ELF-1 (cell line): ENCODE data around the gene LIPF.
"Not testable (repeated sequence)": the region's sequence is repeated elsewhere in the genome, so short reads cannot be mapped to it uniquely, and the experiment has no call there.

Source experiments
- DNase-seq: peaks from one replicate; pipeline ENCODE4 v3.0.0-alpha.2; 2016; ENCODE audit warnings: low read depth, low spot score

The LIPF gene

DNA sequence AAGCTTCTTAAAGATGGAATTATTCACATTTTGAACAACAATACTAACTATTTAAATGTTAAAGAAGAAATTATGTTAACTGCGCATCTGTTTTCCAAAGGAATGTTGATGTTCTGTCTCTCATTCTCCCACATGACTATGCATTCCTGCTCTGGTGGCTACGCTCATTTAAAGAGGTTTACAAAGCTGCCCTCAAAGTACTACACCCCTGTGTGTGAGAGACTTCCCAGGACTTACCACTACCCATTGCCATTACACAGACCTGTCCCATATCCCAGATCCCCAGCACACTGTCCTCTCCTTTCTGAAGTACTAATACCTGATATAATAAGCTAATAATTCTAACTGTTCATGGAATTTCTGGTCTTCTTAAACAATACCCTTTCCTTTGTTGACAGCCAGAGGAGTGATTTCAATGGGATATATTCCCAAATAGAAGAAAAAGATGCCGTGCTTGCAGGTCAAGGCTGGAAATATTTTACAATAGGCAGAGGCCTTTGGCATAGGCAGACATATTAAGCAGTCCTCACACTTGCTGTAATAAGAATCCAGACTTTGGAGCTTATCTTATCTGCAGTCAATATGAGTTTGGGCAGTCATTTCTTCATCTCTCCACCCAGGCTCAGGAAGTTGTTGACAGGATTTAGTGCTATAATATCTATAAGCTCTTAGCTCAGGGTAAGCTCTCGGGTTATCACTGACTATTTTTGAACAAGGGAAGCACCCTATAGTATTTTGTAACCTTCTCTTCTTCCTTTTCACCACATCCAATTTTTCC lies 12.2 kb downstream of the LIPF start:
- DNase-seq = no peak

DNA sequence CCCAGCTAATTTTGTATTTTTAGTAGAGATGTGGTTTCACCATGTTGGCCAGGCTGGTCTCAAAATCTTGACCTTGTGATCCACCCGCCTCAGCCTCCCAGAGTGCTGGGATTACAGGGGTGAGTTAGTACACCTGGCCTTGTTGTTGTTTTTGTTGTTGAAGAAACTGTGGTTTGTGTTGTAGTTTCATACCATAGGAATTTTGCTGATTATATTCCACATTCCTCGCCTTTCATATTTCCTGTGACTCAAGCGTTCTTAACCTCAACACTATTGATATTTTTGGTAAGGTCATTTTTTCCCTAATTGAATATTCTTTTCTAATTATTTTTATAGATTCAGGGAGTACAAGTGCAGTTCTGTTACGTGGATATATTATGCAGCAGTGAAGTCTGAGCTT lies 16.7 kb downstream of the LIPF start:
- no peak for DNase-seq

DNA sequence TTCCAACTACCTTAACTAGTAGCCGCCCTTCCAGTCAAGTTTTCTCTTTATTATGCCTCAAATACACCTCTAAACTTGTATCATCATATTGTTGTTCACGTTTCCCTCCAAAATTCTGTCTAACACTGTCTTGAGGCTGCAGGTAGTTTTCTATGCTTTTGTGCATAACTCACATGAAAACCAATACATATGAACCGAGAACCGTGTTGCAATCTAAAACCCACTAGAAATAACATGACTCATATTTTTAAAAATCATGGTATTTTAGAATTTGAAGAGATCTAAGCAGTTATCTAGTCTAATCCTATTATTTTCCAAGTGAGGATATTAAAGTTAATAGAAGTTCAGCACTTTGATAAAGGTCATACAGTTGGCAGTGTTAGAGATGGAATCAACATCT lies 18.2 kb downstream of the LIPF start:
- DNase-seq = no peak

DNA sequence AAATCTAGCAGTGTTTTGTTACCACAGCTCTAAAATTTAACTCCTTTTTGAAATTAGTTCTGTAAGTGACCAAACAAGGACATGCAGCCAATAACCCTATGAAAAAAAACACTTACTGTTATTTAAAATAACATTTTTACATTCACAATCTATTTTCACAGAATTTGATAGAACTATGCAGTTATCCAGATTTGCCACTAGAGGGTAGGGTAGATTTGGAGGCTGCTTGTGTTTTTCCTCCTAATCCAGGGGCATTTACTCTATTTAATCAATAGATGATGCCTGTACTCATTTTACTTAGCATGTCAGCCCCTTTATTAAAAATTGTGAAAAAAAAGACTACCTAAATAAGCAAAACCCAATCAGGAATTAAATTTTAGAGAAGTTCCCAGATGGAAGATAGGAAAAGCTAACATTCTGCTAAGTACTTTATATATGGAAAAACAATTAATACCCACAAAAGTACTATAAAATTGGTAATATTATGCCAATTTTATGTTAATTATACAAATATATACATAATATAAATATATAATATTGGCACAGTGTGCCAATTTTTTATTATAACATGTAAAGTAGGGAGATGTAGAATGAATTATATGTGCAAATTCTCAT lies 23.7 kb downstream of the LIPF start:
- DNase-seq = no peak

DNA sequence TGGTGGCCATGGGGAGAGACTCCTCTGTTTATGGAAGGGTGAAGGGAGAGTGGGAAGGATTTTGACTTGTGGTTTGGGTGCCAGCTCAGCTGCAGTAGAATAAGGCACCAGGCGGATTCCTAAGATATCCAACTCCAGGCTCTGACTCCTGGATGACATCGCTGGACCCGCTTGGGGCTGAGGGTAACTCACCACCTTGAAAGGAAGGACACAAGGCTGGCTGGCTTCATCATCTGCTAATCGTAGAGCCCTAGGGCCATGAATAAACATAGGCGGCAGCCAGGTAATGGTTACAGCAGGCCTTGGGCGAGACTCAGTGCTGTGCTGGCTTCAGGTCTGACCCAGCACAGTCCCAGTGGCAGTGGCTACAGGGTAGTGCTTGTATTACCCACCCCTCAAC lies 25.1 kb downstream of the LIPF start:
- peak; percentile 19 for DNase-seq

DNA sequence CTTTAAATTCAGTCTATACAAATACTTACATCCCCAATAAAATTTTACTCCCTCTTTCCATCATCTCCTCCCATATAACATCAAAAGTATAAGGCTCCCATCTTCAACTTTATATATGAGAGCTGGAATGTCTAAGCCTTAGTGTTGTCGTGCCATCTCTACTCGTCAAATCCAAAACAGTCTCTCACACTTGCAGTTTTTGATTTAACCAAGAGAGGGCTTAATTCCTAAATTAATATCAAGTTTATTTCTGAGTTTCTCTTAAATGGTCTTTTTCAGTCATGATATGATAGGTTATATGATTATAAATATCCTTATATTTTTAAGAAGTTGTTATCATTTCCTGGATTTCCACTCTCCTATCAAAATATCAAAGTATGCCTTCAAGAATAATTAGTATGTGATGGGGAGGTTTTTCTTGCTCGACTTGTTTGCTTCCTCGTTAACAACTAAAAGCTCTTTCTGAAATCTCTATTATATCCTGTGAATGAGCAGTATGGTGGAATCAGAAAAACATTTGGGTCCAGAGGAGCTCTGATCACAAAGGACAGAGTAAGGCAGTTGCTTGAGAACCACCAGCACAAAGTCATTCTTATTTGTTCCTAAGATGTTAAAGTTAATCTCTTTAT lies 29.3 kb downstream of the LIPF start:
- no peak for DNase-seq

DNA sequence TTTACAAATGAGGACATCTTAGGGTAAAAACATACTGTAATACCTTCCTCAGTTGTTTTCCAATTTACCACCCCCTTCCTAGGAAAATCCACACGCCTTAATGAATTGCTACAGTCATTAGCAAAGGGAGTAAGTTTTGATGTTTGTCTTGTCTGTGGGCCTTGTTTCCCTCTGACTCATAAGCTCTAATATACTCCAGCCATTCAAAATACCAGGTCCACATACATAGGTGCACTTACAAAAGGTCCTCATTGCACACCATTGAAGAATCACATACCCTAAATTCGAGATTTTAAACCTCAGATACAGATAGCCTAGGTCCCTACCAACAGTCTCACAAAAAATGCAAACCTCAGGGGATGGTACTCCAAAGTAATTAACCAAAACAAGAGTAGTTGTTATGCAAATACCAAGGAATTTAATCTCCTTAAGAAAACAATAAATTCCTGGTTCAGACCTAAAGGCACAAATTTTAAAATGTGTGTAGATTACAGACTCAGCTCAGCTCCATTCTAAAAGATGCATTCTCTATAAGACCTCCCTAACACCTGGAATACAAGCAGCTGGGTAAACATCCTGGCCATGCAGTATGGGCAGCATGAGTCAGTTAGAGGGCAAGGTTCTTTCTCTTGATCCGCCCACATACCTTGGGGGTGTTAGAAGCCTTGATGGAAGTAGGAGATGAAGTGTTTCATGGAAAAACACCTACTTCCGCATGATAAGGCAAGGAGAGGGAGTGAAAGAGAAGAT lies 38.8 kb downstream of the LIPF start:
- peak; percentile 81 for DNase-seq

DNA sequence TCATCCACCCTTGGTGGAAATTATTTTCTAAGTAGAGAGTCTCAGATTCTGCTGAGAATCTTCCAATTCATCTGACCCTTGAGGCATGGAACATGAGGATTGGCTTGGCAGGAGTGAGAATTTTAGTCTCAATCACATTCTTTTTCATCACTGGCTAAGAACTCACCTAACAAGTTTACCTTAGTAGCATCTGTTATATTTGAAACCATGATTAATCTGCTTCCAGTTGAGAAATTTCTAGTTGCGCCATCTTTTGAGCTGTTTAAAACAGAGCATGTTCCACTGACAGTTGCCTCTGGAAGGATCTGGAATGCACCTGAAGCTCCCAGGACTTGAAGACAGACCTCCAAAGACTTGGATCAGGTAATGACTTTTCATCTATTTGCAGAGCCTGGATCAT lies 41.7 kb downstream of the LIPF start, which contains the start of gene LIPK:
Gene LIPK, plus strand, starts transcription at position 292 of the 400 bp plus-strand sequence. CDS start 18,295 bp downstream, outside the sequence.
- no peak for DNase-seq

DNA sequence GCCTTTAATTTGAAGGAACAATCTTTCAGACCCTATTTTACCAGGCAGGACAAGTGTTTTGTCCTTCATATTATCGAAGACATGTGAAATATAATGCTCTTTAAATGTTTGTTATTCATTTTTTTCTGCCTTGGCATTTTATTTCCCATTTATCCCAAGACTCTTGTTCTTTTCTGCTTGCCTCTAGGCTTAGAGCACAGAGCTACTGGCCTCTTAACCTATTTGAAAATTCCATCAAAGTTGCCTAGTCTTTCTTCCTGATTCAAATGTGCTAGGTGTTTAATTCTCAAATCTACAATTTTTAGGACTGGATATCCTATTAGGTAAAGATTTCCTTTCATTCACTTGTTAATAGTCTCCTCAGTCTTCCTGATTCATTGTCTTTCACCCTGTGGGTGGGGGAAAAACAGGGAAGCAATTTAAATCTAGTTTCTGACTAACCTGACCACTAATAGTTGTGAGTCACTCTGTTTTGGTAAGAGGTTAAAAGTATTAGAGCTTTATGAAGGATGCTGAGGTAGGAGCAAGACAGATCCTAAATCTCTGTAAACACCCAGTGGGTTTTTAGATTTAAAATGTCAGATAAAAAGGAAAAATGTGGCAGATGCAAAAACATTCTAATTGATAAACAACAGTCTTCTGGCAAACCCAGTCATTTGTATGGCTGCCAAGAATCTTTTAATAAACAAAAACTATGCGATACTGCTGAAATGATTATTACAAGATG lies 43.4 kb downstream of the LIPF start:
- no peak for DNase-seq

DNA sequence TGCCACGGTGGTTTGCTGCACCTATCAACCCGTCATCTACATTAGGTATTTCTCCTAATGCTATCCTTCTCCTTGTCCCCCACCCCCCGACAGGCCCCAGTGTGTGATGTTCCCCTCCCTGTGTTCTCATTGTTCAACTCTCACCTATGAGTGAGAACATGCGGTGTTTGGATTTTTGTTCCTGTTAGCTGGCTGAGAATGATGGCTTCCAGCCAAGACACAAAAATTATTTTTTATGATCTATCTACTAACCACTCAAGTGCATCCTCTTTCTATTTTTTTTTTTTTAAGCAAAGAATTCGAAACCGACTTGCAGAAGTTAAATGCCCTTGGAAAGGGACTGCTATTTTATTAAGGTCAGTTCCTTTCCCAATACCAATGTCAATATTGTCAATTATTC lies 45.1 kb downstream of the LIPF start:
- DNase-seq = not testable (repeated sequence)

DNA sequence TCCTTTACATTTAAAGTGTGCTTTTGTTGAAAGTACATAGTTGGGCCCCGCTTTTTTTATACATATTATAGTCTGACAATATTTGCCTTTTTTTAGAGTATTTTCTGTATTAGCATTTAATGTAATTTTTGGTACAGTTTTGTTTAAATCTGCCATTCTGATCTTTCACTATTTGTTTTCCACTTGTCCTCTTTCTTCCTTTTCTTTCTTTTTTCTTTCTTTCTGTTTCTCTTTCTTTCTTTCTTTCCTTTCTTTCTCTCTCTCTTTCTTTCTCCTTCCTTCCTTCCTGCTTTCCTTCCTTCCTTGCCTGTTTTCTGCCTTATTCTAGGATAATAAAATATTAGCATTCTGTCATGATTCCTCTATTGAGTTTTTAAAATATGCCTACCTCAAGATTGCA lies 51.3 kb downstream of the LIPF start:
- no peak for DNase-seq

DNA sequence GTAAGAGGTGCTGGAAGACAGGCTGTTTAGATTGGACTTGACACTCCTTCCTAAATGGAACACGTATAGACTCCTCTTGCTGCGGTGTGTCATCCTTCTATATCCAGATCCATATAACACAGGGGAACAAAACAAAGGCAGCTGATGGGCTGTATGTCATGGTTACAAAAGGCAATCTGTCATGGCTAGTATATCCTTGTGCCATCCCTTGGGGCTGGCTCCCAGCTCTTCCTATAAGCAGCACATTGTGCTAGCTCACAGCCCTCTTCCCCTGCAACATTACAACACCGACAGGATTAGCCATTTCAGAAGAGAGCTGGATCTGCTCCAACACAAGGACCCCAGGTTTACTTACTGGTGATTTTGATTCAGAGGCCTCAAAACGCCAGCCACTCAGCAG lies 57.1 kb downstream of the LIPF start:
- DNase-seq = no peak

DNA sequence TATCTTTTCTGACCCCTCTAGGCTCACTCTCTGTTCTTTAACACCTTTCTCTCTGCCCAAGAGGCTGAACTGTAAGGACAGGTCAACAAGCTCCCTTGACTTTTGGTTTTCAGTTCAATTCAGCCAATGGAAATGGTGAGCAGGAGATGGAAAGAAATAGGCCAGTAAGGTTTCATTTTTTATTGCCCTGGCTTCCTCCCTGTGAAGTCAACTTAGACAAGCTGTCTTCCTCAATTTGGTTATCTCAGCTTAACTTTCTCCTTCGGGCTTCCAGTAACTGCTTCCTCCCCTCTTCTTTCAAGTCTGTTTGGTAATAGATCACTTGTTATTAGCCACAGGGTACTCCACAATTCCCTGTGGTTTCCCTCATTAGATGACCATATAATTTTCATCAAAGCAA lies 61.6 kb downstream of the LIPF start:
- DNase-seq = no peak

DNA sequence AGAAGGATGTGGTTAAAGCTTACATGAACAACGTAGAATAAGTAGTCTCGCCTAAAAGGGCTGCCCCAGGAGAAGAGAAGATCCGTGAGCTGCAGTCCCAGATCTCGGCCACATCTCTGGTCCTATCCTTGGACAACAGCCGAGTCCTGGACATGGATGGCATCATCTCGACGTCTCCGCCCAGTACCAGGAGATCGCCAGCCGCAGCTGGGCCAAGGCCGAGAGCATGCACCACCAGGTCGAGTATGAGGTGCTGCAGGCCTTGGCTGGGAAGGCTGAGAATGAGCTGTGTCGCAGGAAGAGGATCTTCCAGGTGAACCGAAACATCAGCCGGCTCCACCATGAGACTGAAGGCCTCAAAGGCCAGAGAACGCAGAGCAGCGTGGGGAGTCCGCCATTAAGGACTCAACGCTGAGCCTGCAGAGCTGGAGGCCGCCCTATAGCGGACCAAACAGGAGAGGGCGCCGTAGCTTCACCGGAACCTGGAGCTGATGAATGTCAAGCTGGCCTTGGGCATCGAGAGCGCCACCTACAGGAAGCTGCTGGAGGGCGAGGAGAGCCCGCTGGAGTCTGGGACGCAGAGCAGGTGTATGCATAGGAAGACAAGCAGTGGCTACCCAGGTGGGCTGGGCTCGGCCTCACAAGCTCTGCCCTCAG lies 64.0 kb downstream of the LIPF start:
- DNase-seq = peak; percentile 89
